Measurements from ENCODE around the gene ICAM3.

DNA sequence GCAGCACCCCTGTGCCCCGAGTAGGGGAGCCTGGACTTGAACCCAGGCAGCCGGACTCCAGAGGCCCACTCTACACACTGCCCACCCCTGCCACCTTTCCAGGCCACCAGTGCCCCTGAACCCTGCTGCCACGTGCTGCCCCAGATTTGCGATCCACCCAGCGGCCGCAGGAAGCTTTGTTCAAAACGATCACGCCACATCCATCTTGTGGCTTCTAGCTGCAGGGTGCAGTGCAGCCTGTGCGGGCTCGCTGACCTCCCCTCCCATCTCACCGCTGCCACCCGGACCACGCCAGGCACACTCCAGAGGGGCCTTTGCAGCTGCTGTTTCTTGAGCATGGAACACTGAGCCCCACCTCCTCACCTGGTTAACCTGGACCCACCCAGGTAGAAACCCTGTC is 9.9 kb downstream of the ICAM3 start:
- TF ChIP-seq, protein P1, sequence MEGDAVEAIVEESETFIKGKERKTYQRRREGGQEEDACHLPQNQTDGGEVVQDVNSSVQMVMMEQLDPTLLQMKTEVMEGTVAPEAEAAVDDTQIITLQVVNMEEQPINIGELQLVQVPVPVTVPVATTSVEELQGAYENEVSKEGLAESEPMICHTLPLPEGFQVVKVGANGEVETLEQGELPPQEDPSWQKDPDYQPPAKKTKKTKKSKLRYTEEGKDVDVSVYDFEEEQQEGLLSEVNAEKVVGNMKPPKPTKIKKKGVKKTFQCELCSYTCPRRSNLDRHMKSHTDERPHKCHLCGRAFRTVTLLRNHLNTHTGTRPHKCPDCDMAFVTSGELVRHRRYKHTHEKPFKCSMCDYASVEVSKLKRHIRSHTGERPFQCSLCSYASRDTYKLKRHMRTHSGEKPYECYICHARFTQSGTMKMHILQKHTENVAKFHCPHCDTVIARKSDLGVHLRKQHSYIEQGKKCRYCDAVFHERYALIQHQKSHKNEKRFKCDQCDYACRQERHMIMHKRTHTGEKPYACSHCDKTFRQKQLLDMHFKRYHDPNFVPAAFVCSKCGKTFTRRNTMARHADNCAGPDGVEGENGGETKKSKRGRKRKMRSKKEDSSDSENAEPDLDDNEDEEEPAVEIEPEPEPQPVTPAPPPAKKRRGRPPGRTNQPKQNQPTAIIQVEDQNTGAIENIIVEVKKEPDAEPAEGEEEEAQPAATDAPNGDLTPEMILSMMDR (IDR thresholded peaks at IDR 0.05): no peak
- TF ChIP-seq POLR2A (IDR thresholded peaks at IDR 0.05): no peak

Measured in Peyer's patch (tissue), 4 donors.